DND-41 (cell line): ENCODE measurements around the gene PLCE1.

Experiments
- ATAC-seq: fragments of 200-7000 bp; cut with Tn5 transposase; 3 replicates; pipeline ENCODE4 v1.9.1; 2021; ENCODE audit warnings: low read depth; ENCODE audit not compliant: insufficient read depth
- DNase-seq: peaks from one replicate; pipeline ENCODE4 v3.0.0-alpha.2; 2020
- H2AFZ ChIP-seq: 2 replicates; pipeline ENCODE4 v1.6.0; 2012; ENCODE audit warnings: low read depth, low read length
- H3K27ac ChIP-seq: 2 replicates; pipeline ENCODE4 v1.5.1; 2012; ENCODE audit warnings: low read length, inconsistent platforms
- H3K27me3 ChIP-seq: fragments of 200-600 bp; sonication (generic); 2 replicates; pipeline ENCODE4 v1.6.0; 2012; ENCODE audit warnings: low read length, mild to moderate bottlenecking, inconsistent platforms; ENCODE audit not compliant: insufficient read depth, poor library complexity
- H3K36me3 ChIP-seq: 2 replicates; pipeline ENCODE4 v1.5.1; 2012; ENCODE audit warnings: low read length, inconsistent platforms; ENCODE audit not compliant: insufficient read depth
- H3K4me1 ChIP-seq: 2 replicates; pipeline ENCODE4 v1.5.1; 2012; ENCODE audit warnings: mild to moderate bottlenecking, low read length; ENCODE audit not compliant: insufficient read depth
- H3K4me2 ChIP-seq: 2 replicates; pipeline ENCODE4 v1.6.0; 2012; ENCODE audit warnings: mild to moderate bottlenecking, moderate library complexity, low read length, inconsistent platforms; ENCODE audit not compliant: insufficient read depth
- H3K4me3 ChIP-seq, 2 experiments: fragments of 200-600 bp in 1 of 2; shearing (Covaris generic) in 1 of 2; 2 replicates each; pipeline ENCODE4 v1.5.1; 2012 to 2016; ENCODE audit warnings: inconsistent platforms in 2 of 2, low read length in 2 of 2, mild to moderate bottlenecking in 2 of 2, low read depth in 1 of 2, moderate library complexity in 1 of 2
- H3K79me2 ChIP-seq: 2 replicates; pipeline ENCODE4 v1.6.0; 2012; ENCODE audit warnings: low read length, inconsistent platforms; ENCODE audit not compliant: insufficient read depth
- H3K9ac ChIP-seq: 2 replicates; pipeline ENCODE4 v1.6.0; 2012; ENCODE audit warnings: low read depth, mild to moderate bottlenecking, inconsistent platforms, low read length, moderate library complexity
- H3K9me3 ChIP-seq: 2 replicates; pipeline ENCODE4 v1.5.1; 2012; ENCODE audit warnings: low read length, moderate library complexity, mild to moderate bottlenecking, inconsistent platforms; ENCODE audit not compliant: insufficient read depth, severe bottlenecking
- H4K20me1 ChIP-seq: 2 replicates; pipeline ENCODE4 v1.6.0; 2012; ENCODE audit warnings: low read length; ENCODE audit not compliant: insufficient read depth
- EZH2 ChIP-seq: IDR thresholded peaks from 3 replicates; pipeline ENCODE4 v1.6.1; 2012; ENCODE audit warnings: borderline replicate concordance, low read depth, mild to moderate bottlenecking, moderate library complexity, low read length, inconsistent platforms; ENCODE audit not compliant: severe bottlenecking
- TF ChIP-seq, protein P1 (sequence below): IDR thresholded peaks from 2 replicates; pipeline ENCODE4 v1.5.1; 2012; ENCODE audit warnings: borderline replicate concordance, low read length, moderate library complexity, mild to moderate bottlenecking; ENCODE audit not compliant: poor library complexity, severe bottlenecking; ENCODE audit errors: extremely low read depth

Gene PLCE1

DNA sequence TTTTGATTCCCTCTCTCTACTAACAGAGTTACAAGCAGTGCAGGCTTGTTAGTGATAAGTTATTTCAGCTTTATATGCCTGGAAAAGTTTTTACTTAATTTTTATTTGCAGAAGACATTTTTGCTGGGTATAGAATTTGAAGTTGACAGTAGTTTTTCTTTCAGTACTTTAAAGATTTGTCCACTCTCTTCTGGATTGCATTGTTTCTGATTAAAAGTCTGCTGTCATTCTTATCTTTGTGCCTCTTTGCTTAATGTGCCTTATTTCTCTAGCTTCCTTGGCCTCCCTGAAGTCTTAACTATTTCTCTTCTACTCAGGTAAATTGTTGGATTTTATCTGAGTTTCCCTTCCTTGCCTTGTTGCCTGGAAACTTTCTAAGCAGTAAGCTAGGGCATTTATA is 36.2 kb downstream of the PLCE1 start:
- Histone ChIP-seq H3K79me2 (no peaks in the 10 kb centered on the region), H3K27ac (no peak overlapping the region), H3K36me3 (no peaks in the 10 kb centered on the region), H3K9me3 (peaks cover 11% of the 10 kb centered on the region), H3K9ac (no peak overlapping the region), H4K20me1 (no peaks in the 10 kb centered on the region), H3K4me3 (no peak overlapping the region), H3K27me3 (no peaks in the 10 kb centered on the region), H3K4me2 (no peak overlapping the region), H3K4me1 (no peaks in the 10 kb centered on the region), H2AFZ (no peak overlapping the region)
- ATAC-seq (no peak), DNase-seq (no peak)
- TF ChIP-seq EZH2, result no peak
- TF ChIP-seq, protein P1, sequence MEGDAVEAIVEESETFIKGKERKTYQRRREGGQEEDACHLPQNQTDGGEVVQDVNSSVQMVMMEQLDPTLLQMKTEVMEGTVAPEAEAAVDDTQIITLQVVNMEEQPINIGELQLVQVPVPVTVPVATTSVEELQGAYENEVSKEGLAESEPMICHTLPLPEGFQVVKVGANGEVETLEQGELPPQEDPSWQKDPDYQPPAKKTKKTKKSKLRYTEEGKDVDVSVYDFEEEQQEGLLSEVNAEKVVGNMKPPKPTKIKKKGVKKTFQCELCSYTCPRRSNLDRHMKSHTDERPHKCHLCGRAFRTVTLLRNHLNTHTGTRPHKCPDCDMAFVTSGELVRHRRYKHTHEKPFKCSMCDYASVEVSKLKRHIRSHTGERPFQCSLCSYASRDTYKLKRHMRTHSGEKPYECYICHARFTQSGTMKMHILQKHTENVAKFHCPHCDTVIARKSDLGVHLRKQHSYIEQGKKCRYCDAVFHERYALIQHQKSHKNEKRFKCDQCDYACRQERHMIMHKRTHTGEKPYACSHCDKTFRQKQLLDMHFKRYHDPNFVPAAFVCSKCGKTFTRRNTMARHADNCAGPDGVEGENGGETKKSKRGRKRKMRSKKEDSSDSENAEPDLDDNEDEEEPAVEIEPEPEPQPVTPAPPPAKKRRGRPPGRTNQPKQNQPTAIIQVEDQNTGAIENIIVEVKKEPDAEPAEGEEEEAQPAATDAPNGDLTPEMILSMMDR, result no peak

DNA sequence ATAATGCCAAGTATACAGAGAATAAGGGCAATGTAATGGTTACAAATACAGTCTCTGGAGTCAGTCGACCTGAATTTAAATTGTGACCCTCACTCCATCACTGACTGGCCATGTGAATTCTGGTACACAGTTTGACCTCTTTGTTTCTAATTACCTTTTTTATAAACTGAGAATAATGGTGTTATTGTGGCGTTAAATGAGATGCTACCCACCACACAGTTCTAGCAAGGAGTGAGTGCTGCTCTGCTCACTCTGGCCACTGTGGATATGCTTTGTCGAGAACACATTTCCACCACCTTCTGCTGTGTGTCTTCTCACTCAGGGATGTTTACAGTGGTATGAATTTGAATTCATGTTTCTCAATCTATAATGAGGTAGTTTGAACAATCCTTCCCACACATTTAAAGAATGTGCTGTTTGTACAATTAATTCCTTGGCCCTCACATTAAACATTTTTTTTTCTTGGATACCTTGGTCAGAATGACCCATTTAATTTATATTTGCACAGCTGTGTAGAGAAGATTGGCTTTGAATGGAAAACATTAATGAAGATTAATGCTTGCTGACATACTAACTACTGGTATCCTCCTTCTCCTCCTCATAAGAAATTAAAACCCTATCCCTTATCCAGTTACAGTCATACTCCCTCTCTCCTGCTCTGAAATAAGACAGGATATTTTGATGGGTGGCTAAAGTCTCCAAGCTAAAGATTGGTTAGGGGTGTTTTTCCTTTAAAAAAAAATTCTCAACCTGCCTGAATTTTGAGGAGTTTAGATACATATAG is 42.4 kb downstream of the PLCE1 start:
- H3K9me3 ChIP-seq, result no peaks in the 10 kb centered on the region
- H3K79me2 ChIP-seq, result no peaks in the 10 kb centered on the region
- no peaks in the 10 kb centered on the region for H4K20me1 ChIP-seq
- no peaks in the 10 kb centered on the region for H3K4me1 ChIP-seq
- DNase-seq (no peak), ATAC-seq (no peak)
- no peak for TF ChIP-seq EZH2
- TF ChIP-seq, protein P1, result no peak
- no peaks in the 10 kb centered on the region for H3K27me3 ChIP-seq
- H3K27ac ChIP-seq, result no peak overlapping the region
- no peaks in the 10 kb centered on the region for H3K36me3 ChIP-seq
- H3K4me3 ChIP-seq, result no peak overlapping the region
- no peak overlapping the region for H3K4me2 ChIP-seq
- no peak overlapping the region for H3K9ac ChIP-seq
- H2AFZ ChIP-seq, result no peak overlapping the region

DNA sequence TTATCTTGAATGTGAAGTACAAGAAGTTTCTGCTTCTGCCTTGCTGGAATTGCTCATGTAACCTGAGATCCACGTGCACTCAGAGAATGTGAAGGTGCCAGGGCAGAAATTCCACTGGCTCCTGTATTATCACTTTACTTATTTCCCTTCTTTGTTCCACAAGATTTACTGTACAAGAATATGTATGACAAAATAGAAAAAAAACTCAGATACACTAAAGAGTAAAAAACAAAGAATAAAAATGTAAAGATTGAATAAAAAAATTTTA is 43.0 kb downstream of the PLCE1 start:
- no peak for ATAC-seq
- no peak for TF ChIP-seq EZH2
- TF ChIP-seq, protein P1, result no peak
- Histone ChIP-seq H3K79me2 (no peaks in the 10 kb centered on the region), H3K9me3 (no peaks in the 10 kb centered on the region), H3K36me3 (no peaks in the 10 kb centered on the region), H3K9ac (no peak overlapping the region), H3K4me1 (no peaks in the 10 kb centered on the region), H3K4me3 (no peak overlapping the region), H3K27ac (no peak overlapping the region), H3K27me3 (no peaks in the 10 kb centered on the region), H4K20me1 (no peaks in the 10 kb centered on the region), H2AFZ (no peak overlapping the region), H3K4me2 (no peak overlapping the region)
- no peak for DNase-seq
